ENCODE results near the gene VPS16.
"Not testable (repeated sequence)": the region's sequence is repeated elsewhere in the genome, so short reads cannot be mapped to it uniquely, and the experiment has no call there.

The VPS16 gene

GRCh38 chr20:2806351-2806701, 34.2 kb upstream of the VPS16 start:
- in situ Hi-C loops (cut with MboI; ENCODE audit: low sequenced_read_pairs): no loop called here

- in situ Hi-C loops (cut with MboI; ENCODE audit: low sequenced_read_pairs): no loop called here
Observed at GRCh38 chr20:2807019-2807418, 33.5 kb upstream of the VPS16 start.

GRCh38 chr20:2807929-2808328, 32.6 kb upstream of the VPS16 start:
- in situ Hi-C loops (cut with MboI; ENCODE audit: low sequenced_read_pairs): not testable (repeated sequence)

- in situ Hi-C loops (cut with MboI; ENCODE audit: low sequenced_read_pairs): no loop called here
Observed at GRCh38 chr20:2809690-2810089, 30.9 kb upstream of the VPS16 start.

- in situ Hi-C loops (cut with MboI; ENCODE audit: low sequenced_read_pairs): no loop called here
Observed at GRCh38 chr20:2812189-2812588, 28.4 kb upstream of the VPS16 start.

GRCh38 chr20:2814076-2814475, 26.5 kb upstream of the VPS16 start:
- in situ Hi-C loops (cut with MboI; ENCODE audit: low sequenced_read_pairs): no loop called here

- in situ Hi-C loops (cut with MboI; ENCODE audit: low sequenced_read_pairs): no loop called here
Observed at GRCh38 chr20:2814587-2815051, 25.9 kb upstream of the VPS16 start, which contains the start of gene C20orf141. TSS of gene C20orf141 (plus strand) at chr20:2814987. CDS start at chr20:2815185, 198 bp downstream.

- in situ Hi-C loops (cut with MboI; ENCODE audit: low sequenced_read_pairs): no loop called here
Observed at GRCh38 chr20:2815242-2815900, 25.2 kb upstream of the VPS16 start.

- in situ Hi-C loops (cut with MboI; ENCODE audit: low sequenced_read_pairs): no loop called here
Observed at GRCh38 chr20:2816030-2816582, 24.4 kb upstream of the VPS16 start, which contains the start of gene TMEM239. TSS of gene TMEM239 (plus strand) at chr20:2816364. CDS start at chr20:2816555, 191 bp downstream.

- in situ Hi-C loops (cut with MboI; ENCODE audit: low sequenced_read_pairs): no loop called here
Observed at GRCh38 chr20:2816583-2817340, 23.8 kb upstream of the VPS16 start.

- in situ Hi-C loops (cut with MboI; ENCODE audit: low sequenced_read_pairs): no loop called here
Observed at GRCh38 chr20:2817341-2817726, 23.2 kb upstream of the VPS16 start.

GRCh38 chr20:2817891-2818595, 22.5 kb upstream of the VPS16 start:
- in situ Hi-C loops (cut with MboI; ENCODE audit: low sequenced_read_pairs): no loop called here

GRCh38 chr20:2820084-2820895, 20.3 kb upstream of the VPS16 start:
- in situ Hi-C loops (cut with MboI; ENCODE audit: low sequenced_read_pairs): no loop called here

- in situ Hi-C loops (cut with MboI; ENCODE audit: low sequenced_read_pairs): no loop called here
Observed at GRCh38 chr20:2820896-2821869, 19.4 kb upstream of the VPS16 start.

GRCh38 chr20:2822073-2822472, 18.5 kb upstream of the VPS16 start:
- in situ Hi-C loops (cut with MboI; ENCODE audit: low sequenced_read_pairs): no loop called here

- in situ Hi-C loops (cut with MboI; ENCODE audit: low sequenced_read_pairs): no loop called here
Observed at GRCh38 chr20:2825761-2826160, 14.8 kb upstream of the VPS16 start.

- in situ Hi-C loops (cut with MboI; ENCODE audit: low sequenced_read_pairs): no loop called here
Observed at GRCh38 chr20:2826655-2827054, 13.9 kb upstream of the VPS16 start.

- in situ Hi-C loops (cut with MboI; ENCODE audit: low sequenced_read_pairs): no loop called here
Observed at GRCh38 chr20:2829376-2829775, 11.2 kb upstream of the VPS16 start.

GRCh38 chr20:2831206-2831605, 9.3 kb upstream of the VPS16 start:
- in situ Hi-C loops (cut with MboI; ENCODE audit: low sequenced_read_pairs): not testable (repeated sequence)
